Measurements from ENCODE around the gene PKNOX2.

Gene PKNOX2

GRCh38 chr11:125454047-125454446, 289.5 kb downstream of the PKNOX2 start:
- DNase-seq, result no peak

- DNase-seq, result no peak
Observed at GRCh38 chr11:125455851-125456250, 291.3 kb downstream of the PKNOX2 start.

- peak; percentile 29 for DNase-seq
Observed at GRCh38 chr11:125457814-125458343, 293.3 kb downstream of the PKNOX2 start.

- no peak for DNase-seq
Observed at GRCh38 chr11:125460275-125460674, 295.7 kb downstream of the PKNOX2 start.

- DNase-seq, result no peak
Observed at GRCh38 chr11:125463590-125464269, 299.2 kb downstream of the PKNOX2 start.

GRCh38 chr11:125464270-125464662, 299.7 kb downstream of the PKNOX2 start:
- DNase-seq, result no peak

- no peak for DNase-seq
Observed at GRCh38 chr11:125464666-125465065, 300.1 kb downstream of the PKNOX2 start.

- DNase-seq, result no peak
Observed at GRCh38 chr11:125465255-125465654, 300.7 kb downstream of the PKNOX2 start.

- no peak for DNase-seq
Observed at GRCh38 chr11:125465701-125466100, 301.1 kb downstream of the PKNOX2 start.

GRCh38 chr11:125468025-125468424, 303.5 kb downstream of the PKNOX2 start:
- no peak for DNase-seq

GRCh38 chr11:125468852-125469251, 304.3 kb downstream of the PKNOX2 start:
- no peak for DNase-seq

GRCh38 chr11:125470355-125470754, 305.8 kb downstream of the PKNOX2 start:
- no peak for DNase-seq

- no peak for DNase-seq
Observed at GRCh38 chr11:125476721-125477120, 312.2 kb downstream of the PKNOX2 start.

- DNase-seq, result no peak
Observed at GRCh38 chr11:125479137-125479536, 314.6 kb downstream of the PKNOX2 start.

- DNase-seq, result peak; percentile 49
Observed at GRCh38 chr11:125481531-125481930, 317.0 kb downstream of the PKNOX2 start.

Data from retina (tissue), 1 donor.